Measurements from ENCODE around the gene ZNF319.
A peak's percentile ranks its signal among the peaks of the same experiment; 100 is the strongest.

The ZNF319 gene

GRCh38 chr16:58037365-58038057, 37.0 kb upstream of the ZNF319 start:
- DNase-seq (ENCODE audit: low read depth, low spot score): no peak

GRCh38 chr16:58036943-58037342, 36.5 kb upstream of the ZNF319 start:
- no peak for DNase-seq (ENCODE audit: low read depth, low spot score)

- DNase-seq (ENCODE audit: low read depth, low spot score): no peak
Measured at GRCh38 chr16:58035356-58036170, 35.1 kb upstream of the ZNF319 start.

GRCh38 chr16:58034774-58035173, 34.3 kb upstream of the ZNF319 start:
- no peak for DNase-seq (ENCODE audit: low read depth, low spot score)

GRCh38 chr16:58034128-58034685, 33.7 kb upstream of the ZNF319 start:
- DNase-seq (ENCODE audit: low read depth, low spot score): no peak

DNA sequence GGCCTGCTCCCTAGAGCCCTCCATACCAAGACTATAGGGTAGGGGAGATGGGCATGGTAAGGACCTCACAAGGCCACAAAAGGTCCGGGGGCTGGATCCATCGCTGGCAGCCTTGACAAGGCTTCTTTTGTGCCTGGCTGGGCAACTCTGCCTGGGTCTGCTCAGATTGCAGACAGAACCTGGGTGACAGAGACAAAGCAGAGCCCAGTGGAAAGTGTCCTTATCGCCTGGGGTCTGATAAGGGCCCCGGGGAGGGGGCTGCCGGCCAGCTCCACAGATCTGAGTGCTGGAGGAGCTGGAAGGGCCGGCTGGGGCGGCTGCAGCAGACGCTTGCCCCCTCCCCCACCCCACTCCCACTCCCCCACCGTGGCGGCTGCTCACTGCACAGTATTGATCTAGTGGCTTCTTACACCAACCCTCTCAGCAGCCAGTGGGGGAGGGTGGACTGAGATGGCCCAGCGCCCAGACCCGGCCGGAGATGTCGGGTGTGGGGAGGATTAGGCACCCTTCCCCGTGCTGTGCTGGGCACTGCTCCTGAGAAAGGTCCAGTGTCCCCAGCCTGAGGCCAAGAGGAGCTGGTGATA, 32.3 kb upstream of the ZNF319 start:
- DNase-seq (ENCODE audit: low read depth, low spot score): no peak

- DNase-seq (ENCODE audit: low read depth, low spot score): no peak
Measured at GRCh38 chr16:58031016-58031800, 30.7 kb upstream of the ZNF319 start.

DNA sequence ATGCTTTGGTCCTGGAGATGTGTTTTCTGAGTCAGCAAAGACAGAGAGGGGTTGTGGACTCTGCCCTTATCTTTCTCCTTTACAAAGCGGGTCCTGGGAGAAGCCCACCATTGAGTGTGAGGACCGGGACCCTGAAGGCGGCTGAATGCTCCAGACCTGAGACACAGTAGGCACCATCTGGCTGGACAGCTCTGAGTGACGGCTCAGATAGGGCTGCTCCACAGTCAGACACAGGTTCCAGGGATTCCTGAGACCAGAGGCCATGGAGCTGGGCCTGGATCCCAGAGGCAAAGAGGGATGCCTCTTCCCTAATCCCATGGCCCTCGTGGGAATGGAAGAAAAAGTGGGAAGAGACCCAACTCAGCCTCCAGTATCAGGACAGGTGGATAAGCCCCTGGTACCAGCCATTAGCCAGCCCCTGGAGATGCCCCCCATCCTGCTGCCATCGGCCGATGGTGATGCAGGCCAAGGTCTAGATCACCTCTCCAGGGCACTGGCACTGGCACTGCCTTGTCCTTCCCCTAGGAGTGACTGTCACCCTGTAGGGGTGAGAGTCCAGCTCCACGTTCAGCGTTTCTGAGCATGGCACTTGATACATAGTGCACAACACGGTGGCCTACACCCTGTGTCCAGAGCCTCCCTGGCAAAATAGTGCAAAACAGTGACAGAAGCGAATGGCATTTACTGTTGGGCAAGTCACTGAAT, 29.8 kb upstream of the ZNF319 start:
- no peak for DNase-seq (ENCODE audit: low read depth, low spot score)

- no peak for DNase-seq (ENCODE audit: low read depth, low spot score)
Measured at GRCh38 chr16:58029410-58029809, 28.9 kb upstream of the ZNF319 start.

- no peak for DNase-seq (ENCODE audit: low read depth, low spot score)
Measured at GRCh38 chr16:58028541-58029070, 28.1 kb upstream of the ZNF319 start.

- no peak for DNase-seq (ENCODE audit: low read depth, low spot score)
Measured at GRCh38 chr16:58027916-58028455, 27.5 kb upstream of the ZNF319 start.

DNA sequence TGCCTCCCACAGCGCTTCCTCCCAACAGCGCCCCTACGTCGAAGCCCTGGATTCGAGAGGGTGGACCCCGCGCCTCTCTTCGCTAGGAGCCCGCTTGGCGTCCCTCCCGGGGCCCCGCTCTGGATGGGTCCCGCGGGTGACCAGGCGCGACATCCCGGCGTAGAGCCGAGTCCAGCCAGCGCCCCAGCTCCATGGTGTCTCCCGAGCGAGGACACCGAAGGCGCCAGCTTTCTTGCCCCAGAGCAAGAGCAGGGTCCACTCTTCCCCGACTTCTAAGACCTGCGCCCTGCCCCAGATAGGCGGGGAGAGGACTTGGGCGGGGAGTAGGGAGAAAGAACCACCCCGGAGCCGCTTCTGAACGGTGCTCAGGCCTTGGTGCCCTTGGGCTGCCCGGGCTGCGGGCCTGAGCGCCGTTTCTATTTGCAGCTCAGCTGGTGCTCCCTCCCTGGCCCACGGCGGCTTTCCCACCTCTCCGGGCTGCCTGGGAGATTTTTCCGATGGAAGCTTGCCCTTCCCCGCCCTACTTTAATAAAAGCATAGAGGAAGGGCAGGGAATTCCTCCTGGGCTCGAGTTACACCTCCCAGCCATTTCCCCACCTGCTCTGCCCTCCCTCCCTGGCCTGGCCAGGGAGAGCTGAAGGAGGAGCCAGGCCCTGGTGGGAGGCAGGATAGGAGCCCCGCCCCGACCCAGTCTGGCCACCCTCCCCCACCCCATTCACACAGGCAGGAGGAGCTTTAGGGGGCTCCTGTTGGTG, 26.9 kb upstream of the ZNF319 start:
- DNase-seq (ENCODE audit: low read depth, low spot score): no peak

GRCh38 chr16:58026705-58027160, 26.3 kb upstream of the ZNF319 start:
- DNase-seq (ENCODE audit: low read depth, low spot score): no peak

- no peak for DNase-seq (ENCODE audit: low read depth, low spot score)
Measured at GRCh38 chr16:58026139-58026704, 25.8 kb upstream of the ZNF319 start.

GRCh38 chr16:58025351-58026138, 25.1 kb upstream of the ZNF319 start, which contains the start of gene MMP15:
Gene MMP15, plus strand, starts transcription at chr16:58025754. Its CDS starts 597 bp downstream, at chr16:58026351.
- DNase-seq (ENCODE audit: low read depth, low spot score): peak; percentile 8

DNA sequence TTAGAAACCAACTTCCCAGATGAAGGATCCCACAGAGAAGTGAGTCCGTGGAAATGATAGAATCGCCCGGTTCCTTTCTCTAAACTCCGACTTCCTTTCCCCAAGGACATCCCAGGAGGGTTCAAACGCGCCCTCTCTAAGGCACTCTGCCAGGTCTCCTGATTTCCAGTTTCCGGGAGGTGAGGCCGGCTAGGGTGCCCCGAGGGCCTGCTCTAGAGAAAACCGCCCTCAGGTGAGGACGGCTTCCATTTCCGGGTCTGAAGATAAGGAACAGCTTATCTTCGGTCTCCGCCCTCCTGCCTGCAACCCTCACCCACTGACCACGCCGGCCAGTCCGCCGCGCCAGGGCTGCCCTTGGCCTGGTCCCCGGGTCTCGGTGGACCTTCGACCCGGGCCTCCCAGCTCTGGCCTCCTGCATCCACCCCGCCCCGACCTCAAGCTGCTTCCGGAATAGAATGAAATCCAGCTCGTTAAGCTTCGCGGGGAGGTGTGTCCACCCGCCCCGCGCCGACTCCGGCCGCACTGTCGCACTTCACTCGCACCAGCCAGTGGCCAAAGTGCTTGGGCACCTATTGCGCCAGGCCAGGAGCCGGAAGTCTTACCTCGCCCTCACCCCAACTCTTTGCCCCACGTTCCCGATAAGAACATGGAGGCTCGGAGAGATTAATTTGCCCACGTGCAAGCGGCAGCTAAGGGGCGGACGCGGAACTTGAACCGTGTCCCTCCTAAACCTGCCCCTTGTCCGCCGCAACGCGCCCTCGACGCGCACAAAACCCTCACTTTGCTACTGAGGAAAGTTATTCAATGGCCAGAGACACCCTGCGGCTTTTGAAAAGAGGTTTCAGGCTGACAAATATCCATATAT, 24.2 kb upstream of the ZNF319 start:
- no peak for DNase-seq (ENCODE audit: low read depth, low spot score)

DNA sequence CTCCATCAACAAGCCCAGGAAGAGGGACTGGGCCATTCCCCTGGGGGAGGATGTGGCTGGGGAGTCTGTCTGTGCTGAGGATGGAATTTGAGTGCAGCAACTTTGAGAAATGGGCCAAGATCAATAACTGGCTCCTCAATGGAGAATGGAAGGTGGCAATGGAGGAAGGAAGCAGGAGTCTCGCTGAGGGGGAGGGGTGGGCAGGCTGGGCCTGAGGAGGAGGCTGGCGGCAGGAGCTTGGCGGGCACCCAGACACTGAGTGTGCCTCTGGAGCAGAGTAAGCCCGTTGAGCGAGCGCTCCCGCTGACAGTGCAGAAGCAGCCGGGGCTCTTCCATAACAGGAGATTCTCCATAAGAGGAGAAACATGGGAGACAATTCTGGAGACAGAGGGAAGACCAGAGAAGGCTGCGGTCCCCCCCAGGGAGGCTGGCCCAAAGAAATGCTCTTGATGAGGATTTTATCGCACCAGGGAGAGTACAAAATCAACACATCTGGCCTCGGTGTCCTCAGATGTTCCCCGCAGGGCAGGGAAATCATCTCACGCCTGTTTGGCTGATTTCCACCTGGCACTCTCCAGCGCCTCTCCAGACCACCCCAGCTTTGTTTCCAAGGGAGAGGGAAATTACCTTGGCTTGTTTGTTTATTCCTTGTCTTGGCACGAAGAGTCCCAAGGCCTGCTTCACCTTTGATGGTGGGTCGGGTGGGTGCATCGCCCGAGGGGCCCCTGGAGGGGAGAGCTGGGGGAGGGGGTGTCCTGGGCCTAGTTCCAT, 22.3 kb upstream of the ZNF319 start:
- DNase-seq (ENCODE audit: low read depth, low spot score): no peak

Measured in activated naive CD8-positive, alpha-beta T cell treated with anti-CD3 and anti-CD28 coated beads, Interleukin-2, amount 50 U/mL, for 16 hours (primary cell).